ENCODE results near the gene ELOVL6. TPM values are rescaled to one million over a fixed set of nuclear protein-coding genes. Genes with fewer than 3 reads are reported as not detected.

The ELOVL6 gene
- total and polyA plus RNA-seq, 10 of the 15 experiments (the other 5 are each of a cell fraction or from before 2014, with no cell fraction given), result 3.9 to 33.5 (median 8.1) TPM

GRCh38 chr4:110014233-110014632 is 184.2 kb downstream of the ELOVL6 start:
- no TSS peak for BruUV-seq (replicated peaks)
- in situ Hi-C loops (cut with MboI), result loop anchor here (25.0 kb wide), 1 partner anchor 1273 kb away; no protein-coding TSS in a partner anchor
- Histone ChIP-seq H3K27ac (ENCODE audit: control insufficient read depth, insufficient read depth) (no peak overlapping the region), H3K4me1 (ENCODE audit: control insufficient read depth, insufficient read depth, low read length) (no peaks in the 10 kb centered on the region), H3K27me3 (replicated peaks in 1 of 2; ENCODE audit: control insufficient read depth in 2 of 2, insufficient read depth in 2 of 2, low read length in 1 of 2) (no peaks in the 10 kb centered on the region), H3K36me3 (ENCODE audit: control insufficient read depth in 2 of 2, insufficient read depth in 2 of 2, low read length in 1 of 2) (no peaks in the 10 kb centered on the region), H3K4me3 (no peak overlapping the region), H2AFZ (ENCODE audit: control insufficient read depth, low read depth, low read length) (no peak overlapping the region), H3K4me2 (ENCODE audit: control insufficient read depth, insufficient read depth) (no peak overlapping the region), H3K9ac (ENCODE audit: control insufficient read depth, insufficient read depth, low read length) (no peak overlapping the region), H4K20me1 (ENCODE audit: control insufficient read depth, insufficient read depth) (no peaks in the 10 kb centered on the region), H3K9me3 (replicated peaks; ENCODE audit: control insufficient read depth, insufficient read depth, low read length) (no peaks in the 10 kb centered on the region), H3K79me2 (ENCODE audit: control insufficient read depth, insufficient read depth, low read length) (no peaks in the 10 kb centered on the region)
- 92% methylated on average over 6 of the region's 6 CpGs for WGBS (ENCODE audit: insufficient coverage, insufficient replicate concordance, low lambda C conversion rate, missing lambda C conversion rate)
- TF ChIP-seq BCLAF1 (IDR thresholded peaks at IDR 0.05) (no peak), HDAC2 (IDR thresholded peaks at IDR 0.05) (no peak), YBX1 (IDR thresholded peaks at IDR 0.05) (no peak), GABPA (IDR thresholded peaks at IDR 0.05; ENCODE audit: low read depth) (no peak), STAT3 (IDR thresholded peaks at IDR 0.05; ENCODE audit: low read depth, low read length) (no peak)
- CTCF ChIA-PET, result interaction anchor here (1.7 to 22.1 kb wide), 4 partner anchors 8 to 500 kb away, joined by 5 to 812 read pairs (median 10); no protein-coding TSS in a partner anchor
- RAD21 ChIA-PET (ENCODE audit: unreplicated experiment), result no interaction called here
- intact Hi-C loops (cut with micrococcal nuclease; ENCODE audit: unreplicated experiment), result no loop called here
- SMC1A ChIA-PET (ENCODE audit: uncharacterized antibody, unreplicated experiment), result interaction anchor here (0.9 kb wide), 1 partner anchor 11 kb away, joined by 3 read pairs; no protein-coding TSS in a partner anchor
- no peak for FAIRE-seq
- no peak for DNase-seq (ENCODE audit: low read depth, low spot score)
- POLR2A ChIA-PET, result no interaction called here
- ATAC-seq, result no peak
